Measurements from ENCODE around the gene MVB12B. TPM values are rescaled to one million over a fixed set of nuclear protein-coding genes. Genes with fewer than 3 reads are reported as not detected.

The MVB12B gene
- total RNA-seq, 4 donors from 2014 or later = 27.2 to 36.9 (median 33.2) TPM

DNA sequence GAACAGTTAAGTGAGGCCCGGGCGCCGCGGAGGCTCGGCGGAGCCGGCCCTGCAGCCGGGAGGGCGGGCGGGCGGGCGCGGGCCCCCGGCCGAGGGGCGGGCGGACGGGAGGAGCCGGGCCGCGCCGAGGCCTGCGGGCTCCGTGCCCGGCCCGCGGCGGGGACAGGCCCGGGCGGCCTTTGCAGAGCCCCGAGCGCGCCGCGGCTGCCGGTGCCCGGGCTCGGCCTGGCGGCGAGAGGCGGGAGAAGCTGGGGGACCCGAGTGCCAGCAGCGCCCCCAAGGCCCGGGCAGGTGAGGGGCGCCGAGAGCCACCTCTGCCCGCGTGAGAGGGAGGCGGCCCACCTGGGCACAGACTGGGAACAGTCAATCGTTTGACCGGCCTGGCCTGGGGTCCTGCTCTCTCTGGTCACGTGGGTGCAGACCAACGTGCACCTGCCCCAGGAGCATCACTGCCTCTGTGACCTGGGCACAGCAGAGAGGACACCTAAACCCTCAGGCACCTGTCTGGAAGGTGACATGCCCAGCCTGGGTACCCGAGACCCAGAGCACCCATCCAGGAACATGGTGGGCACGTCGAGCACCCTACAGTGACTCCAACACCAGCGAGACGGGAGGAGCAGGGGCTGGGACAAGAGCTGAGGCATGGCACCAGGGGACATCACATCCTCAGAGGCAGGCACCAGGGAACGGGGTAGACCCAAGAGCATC is 531 bp downstream of the MVB12B start:
- peak overlapping the region; percentile 55 to 82 (median 68) for H3K4me3 ChIP-seq
- WGBS, 2 donors = 11 to 19% methylated on average over 13 to 15 of the region's 59 CpGs
- peak overlapping the region; percentile 67 to 93 (median 85) for H3K27ac ChIP-seq
- peaks cover 0 to 59% (median 16%) of the 10 kb centered on the region in 4 donors for H3K4me1 ChIP-seq
- no peaks in the 10 kb centered on the region for H3K27me3 ChIP-seq
- no peak for DNase-seq (ENCODE audit: low spot score in 2 of 2)
- peaks cover 0 to 15% (median 0%) of the 10 kb centered on the region in 4 donors for H3K9me3 ChIP-seq
- TF ChIP-seq EP300 (IDR thresholded peaks at IDR 0.05) (no peak), POLR2A (IDR thresholded peaks at IDR 0.05) (no peak)
- TF ChIP-seq, protein P1, sequence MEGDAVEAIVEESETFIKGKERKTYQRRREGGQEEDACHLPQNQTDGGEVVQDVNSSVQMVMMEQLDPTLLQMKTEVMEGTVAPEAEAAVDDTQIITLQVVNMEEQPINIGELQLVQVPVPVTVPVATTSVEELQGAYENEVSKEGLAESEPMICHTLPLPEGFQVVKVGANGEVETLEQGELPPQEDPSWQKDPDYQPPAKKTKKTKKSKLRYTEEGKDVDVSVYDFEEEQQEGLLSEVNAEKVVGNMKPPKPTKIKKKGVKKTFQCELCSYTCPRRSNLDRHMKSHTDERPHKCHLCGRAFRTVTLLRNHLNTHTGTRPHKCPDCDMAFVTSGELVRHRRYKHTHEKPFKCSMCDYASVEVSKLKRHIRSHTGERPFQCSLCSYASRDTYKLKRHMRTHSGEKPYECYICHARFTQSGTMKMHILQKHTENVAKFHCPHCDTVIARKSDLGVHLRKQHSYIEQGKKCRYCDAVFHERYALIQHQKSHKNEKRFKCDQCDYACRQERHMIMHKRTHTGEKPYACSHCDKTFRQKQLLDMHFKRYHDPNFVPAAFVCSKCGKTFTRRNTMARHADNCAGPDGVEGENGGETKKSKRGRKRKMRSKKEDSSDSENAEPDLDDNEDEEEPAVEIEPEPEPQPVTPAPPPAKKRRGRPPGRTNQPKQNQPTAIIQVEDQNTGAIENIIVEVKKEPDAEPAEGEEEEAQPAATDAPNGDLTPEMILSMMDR (IDR thresholded peaks at IDR 0.05) = no peak
- no peaks in the 10 kb centered on the region for H3K36me3 ChIP-seq

DNA sequence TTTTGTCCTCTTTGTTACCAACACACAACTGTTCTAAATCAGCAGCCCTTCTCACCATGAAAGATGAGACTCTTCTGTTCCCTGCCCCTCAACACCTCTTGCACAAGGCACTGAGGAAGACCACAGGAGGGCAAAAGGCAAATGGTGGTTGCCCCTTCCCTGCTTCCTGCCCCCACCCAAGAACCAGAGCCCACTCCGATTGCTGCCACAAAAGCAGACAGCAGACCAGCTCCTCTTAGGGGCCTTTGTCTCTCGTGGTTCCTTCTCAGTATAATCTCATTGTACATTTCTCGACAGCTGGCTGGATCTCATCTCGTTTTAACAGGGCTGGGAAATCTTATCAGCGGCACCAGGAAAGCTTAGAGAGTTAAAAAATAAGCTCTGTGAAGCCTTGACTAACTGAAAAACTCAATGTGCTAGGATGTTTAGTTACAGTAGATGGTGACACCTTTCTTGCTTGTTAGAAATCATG is 1.1 kb downstream of the MVB12B start:
- TF ChIP-seq, protein P1 (IDR thresholded peaks at IDR 0.05) = no peak
- H3K27ac ChIP-seq = peak overlapping the region; percentile 67 to 93 (median 85)
- peaks cover 0 to 15% (median 0%) of the 10 kb centered on the region in 4 donors for H3K9me3 ChIP-seq
- DNase-seq (ENCODE audit: low spot score in 2 of 2) = no peak
- WGBS, 2 donors = 24 to 27% methylated on average over 5 of the region's 5 CpGs
- peak overlapping the region; percentile 55 to 82 (median 68) for H3K4me3 ChIP-seq
- H3K27me3 ChIP-seq = no peaks in the 10 kb centered on the region
- no peaks in the 10 kb centered on the region for H3K36me3 ChIP-seq
- peaks cover 0 to 65% (median 22%) of the 10 kb centered on the region in 4 donors for H3K4me1 ChIP-seq

DNA sequence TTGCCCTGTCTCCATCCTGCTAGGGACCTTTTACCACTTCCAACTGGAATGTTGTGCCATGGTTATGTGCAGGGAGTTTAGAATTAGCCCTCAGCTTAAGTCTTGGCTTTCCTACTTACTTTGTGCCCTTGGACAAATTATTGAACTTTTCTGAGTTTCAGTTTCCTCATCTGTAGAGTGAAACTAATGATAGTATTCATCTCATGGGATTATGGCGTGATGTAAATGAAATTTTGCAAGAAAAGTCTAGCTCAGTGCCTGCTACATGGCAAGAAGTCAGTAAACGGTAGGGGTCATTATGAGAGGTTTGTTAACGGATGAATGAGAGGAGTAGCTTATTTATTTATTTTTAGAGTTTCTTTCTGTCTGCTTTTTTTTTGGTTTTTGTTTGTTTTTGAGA is 1.8 kb downstream of the MVB12B start:
- TF ChIP-seq, protein P1 (IDR thresholded peaks at IDR 0.05) = no peak
- TF ChIP-seq POLR2A (IDR thresholded peaks at IDR 0.05) (no peak), EP300 (IDR thresholded peaks at IDR 0.05) (no peak)
- Histone ChIP-seq H3K9me3 (peaks cover 0 to 15% (median 0%) of the 10 kb centered on the region in 4 donors), H3K27ac (peak overlapping the region; percentile 67 to 93 (median 85)), H3K4me1 (peaks cover 0 to 72% (median 22%) of the 10 kb centered on the region in 4 donors), H3K27me3 (no peaks in the 10 kb centered on the region), H3K4me3 (peak overlapping the region in 2 of 4 donors; percentile 76 to 82), H3K36me3 (no peaks in the 10 kb centered on the region)
- DNase-seq (ENCODE audit: low spot score in 2 of 2) = no peak
- 72 to 82% methylated on average over 3 of the region's 3 CpGs for WGBS, 2 donors

DNA sequence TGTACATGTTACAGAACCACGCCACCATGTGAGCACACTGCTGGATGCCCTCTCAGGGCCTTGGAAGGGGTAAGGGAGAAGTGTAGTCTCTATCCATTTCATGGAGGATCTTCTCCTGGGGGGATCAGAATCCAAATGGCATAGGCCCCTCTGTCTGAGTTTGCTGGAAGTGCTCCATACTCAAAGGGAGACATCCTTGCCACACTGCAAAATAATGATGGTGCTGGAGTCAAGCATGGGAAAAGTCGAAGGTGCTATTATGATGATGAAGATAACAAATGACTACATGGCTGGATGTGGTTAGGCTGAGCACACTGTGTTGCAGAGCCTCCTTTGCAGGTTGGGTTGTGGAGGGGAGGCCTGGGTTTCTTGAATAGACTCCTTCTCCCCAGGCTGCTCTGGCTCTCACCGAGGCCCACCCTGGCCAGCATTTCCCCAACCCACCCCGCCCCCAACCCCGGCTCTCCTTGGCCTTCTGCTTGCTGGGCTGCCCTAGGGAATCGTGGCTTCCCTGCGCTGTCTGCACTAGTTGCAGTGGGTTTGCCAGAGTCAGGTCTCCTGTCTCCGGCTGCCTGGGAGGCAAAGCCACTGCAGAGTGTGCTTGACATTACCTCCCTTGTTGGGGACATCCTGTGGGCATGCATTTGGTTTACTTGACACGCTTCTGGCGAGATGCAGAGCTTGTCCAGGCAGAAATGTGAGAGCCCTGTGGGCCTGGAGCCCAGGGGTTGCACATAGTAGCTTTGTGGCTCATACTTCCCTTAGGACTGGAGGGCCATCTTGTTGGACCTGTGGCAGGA is 3.0 kb downstream of the MVB12B start:
- 67 to 68% methylated on average over 9 to 10 of the region's 10 CpGs for WGBS, 2 donors
- Histone ChIP-seq H3K27ac (peak overlapping the region in 3 of 4 donors; percentile 2 to 93 (median 91)), H3K4me3 (no peak overlapping the region), H3K36me3 (no peaks in the 10 kb centered on the region), H3K9me3 (peaks cover 0 to 3% (median 0%) of the 10 kb centered on the region in 4 donors), H3K27me3 (no peaks in the 10 kb centered on the region), H3K4me1 (peaks cover 0 to 84% (median 31%) of the 10 kb centered on the region in 4 donors)
- TF ChIP-seq EP300 (IDR thresholded peaks at IDR 0.05) = no peak
- TF ChIP-seq, protein P1 (IDR thresholded peaks at IDR 0.05) = no peak
- TF ChIP-seq POLR2A (IDR thresholded peaks at IDR 0.05) = no peak
- no peak for DNase-seq (ENCODE audit: low spot score in 2 of 2)

Data from tibial nerve (tissue), 4 donors.